DMS153 treated with DMSO at 0.1 percent for 48 hours (cell line): Measurements from ENCODE around the gene CEACAM18.

Experiments
- DNase-seq: peaks from one replicate; lab custom pipeline; 2025; ENCODE audit not compliant: unreplicated experiment; lab: John Stamatoyannopoulos, UW

CEACAM18 gene

GRCh38 chr19:51525651-51526050 lies 47.3 kb downstream of the CEACAM18 start:
- DNase-seq: no peak

- no peak for DNase-seq
Measured at GRCh38 chr19:51529301-51529700, 51.0 kb downstream of the CEACAM18 start.

- no peak for DNase-seq
Measured at GRCh38 chr19:51530616-51531015, 52.3 kb downstream of the CEACAM18 start.

GRCh38 chr19:51531349-51532315 lies 53.3 kb downstream of the CEACAM18 start, which contains the start of gene SIGLEC6:
Gene SIGLEC6 (minus strand): TSS chr19:51531670. CDS start chr19:51531648, 22 bp downstream.
- no peak for DNase-seq

GRCh38 chr19:51535535-51535934 lies 57.2 kb downstream of the CEACAM18 start:
- no peak for DNase-seq

GRCh38 chr19:51539821-51540366 lies 61.6 kb downstream of the CEACAM18 start:
- DNase-seq: no peak
